Activated naive CD8-positive, alpha-beta T cell (primary cell): ENCODE data around the gene DPM2.

ENCODE experiments used
- H3K27ac Mint-ChIP-seq: one replicate; pipeline ENCODE4 v1.8.0; 2021; ENCODE audit warnings: mixed read lengths
- H3K27me3 Mint-ChIP-seq: one replicate; pipeline ENCODE4 v1.8.0; 2021; ENCODE audit warnings: mixed read lengths
- H3K36me3 Mint-ChIP-seq: one replicate; pipeline ENCODE4 v1.8.0; 2021; ENCODE audit warnings: mixed read lengths
- H3K4me1 Mint-ChIP-seq: one replicate; pipeline ENCODE4 v1.8.0; 2021; ENCODE audit warnings: low read depth, mixed read lengths
- H3K4me3 Mint-ChIP-seq: one replicate; pipeline ENCODE4 v1.8.0; 2021; ENCODE audit warnings: mild to moderate bottlenecking, mixed read lengths
- H3K9me3 Mint-ChIP-seq: one replicate; pipeline ENCODE4 v1.8.0; 2021; ENCODE audit warnings: low read depth, mixed read lengths

DPM2 gene

DNA sequence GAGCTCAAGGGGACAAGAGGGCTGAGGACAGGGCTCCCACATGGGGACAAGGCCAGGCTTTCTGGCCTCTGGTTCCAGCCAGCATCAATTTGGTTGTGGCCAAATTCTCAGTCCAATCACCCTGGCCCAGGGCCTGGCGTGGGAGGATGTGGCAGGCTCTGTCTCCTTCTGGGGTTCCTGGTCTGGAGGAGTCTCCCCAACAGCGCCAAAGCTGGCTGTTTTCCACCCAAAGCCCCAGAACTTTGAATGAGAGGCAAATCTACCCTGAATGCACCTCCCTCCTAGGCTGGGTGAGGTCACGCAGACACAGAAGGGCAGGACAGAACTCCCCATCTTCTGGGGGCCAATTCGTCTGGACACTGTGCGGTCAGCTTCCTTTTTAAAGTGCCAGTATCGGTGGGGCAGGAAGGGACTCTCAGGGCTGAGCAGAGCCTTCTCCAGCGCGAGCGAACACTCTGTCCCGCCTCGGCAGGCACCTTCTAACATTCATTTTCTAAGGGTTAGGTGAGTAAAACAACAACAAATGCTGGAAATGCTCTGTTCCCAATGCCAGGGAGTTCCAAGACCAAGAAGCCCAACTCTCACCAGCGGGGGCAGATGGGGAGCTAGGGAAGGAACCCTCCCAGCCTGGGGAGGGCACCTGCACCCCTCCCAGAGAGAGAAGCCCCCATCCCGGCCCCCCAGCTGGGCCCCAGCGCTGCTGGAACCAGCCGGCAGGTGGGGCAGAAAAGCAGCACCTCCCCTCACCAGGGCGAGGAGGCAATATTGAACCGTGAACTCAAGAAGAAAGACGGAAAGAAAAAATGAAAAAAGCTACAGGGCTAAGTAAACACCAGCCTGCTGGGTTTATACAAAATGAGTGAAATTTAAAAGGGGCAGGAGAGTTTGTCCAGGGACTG, 3.7 kb upstream of the DPM2 start:
- Mint-ChIP-seq H3K4me3 (no peak overlapping the region), H3K4me1 (peaks cover 44% of the 10 kb centered on the region), H3K27me3 (no peaks in the 10 kb centered on the region), H3K9me3 (no peaks in the 10 kb centered on the region), H3K36me3 (peaks cover under 1% of the 10 kb centered on the region), H3K27ac (peak overlapping the region; percentile 61)

- H3K27me3 Mint-ChIP-seq: no peaks in the 10 kb centered on the region
- peak overlapping the region; percentile 61 for H3K27ac Mint-ChIP-seq
- peaks cover 49% of the 10 kb centered on the region for H3K4me1 Mint-ChIP-seq
- no peak overlapping the region for H3K4me3 Mint-ChIP-seq
- H3K9me3 Mint-ChIP-seq: no peaks in the 10 kb centered on the region
- H3K36me3 Mint-ChIP-seq: peaks cover 7% of the 10 kb centered on the region
Measured at GRCh38 chr9:127940593-127940992, 2.9 kb upstream of the DPM2 start.

DNA sequence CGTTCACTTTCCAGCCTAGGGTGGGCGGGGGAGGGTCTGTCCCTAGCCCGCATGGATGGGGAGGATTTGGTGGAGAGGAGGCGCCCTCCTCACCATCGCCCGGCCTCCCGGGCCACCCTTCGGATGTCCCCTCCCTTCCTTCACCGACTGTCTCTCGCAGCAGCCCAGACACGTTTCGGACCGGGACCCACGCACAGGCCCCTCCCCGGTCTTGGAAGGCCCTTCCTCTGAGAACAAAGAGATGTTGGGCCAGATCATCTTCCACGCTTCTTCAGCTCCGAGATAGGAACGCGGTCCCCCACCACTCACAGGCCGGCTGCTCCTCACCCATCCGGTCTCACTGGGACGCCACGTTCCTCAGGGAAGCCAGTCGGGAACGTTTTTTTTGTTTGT, 640 bp upstream of the DPM2 start:
- no peak overlapping the region for H3K27ac Mint-ChIP-seq
- peaks cover 43% of the 10 kb centered on the region for H3K4me1 Mint-ChIP-seq
- no peaks in the 10 kb centered on the region for H3K27me3 Mint-ChIP-seq
- H3K36me3 Mint-ChIP-seq: peaks cover 7% of the 10 kb centered on the region
- H3K9me3 Mint-ChIP-seq: no peaks in the 10 kb centered on the region
- H3K4me3 Mint-ChIP-seq: no peak overlapping the region

DNA sequence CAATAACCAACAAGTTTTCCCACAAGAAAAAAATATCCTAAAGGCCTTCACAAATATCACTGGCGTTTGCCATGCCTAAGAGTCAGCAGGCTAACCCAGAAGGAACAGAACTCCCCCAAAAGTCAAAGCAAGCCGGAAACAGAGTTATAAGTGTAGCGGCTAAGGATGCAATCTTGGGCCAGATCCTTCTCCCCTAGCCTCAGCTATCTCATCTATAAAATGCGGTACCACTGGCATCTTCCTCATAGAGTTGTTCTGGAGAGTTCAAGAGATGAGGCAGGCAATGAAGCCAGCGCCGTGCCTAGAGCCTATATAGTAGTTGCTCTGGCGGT, 632 bp downstream of the DPM2 start:
- Mint-ChIP-seq H3K4me3 (peak overlapping the region; percentile 98), H3K27me3 (no peaks in the 10 kb centered on the region), H3K27ac (peak overlapping the region; percentile 97), H3K4me1 (peaks cover 43% of the 10 kb centered on the region), H3K9me3 (no peaks in the 10 kb centered on the region), H3K36me3 (peaks cover 7% of the 10 kb centered on the region)

DNA sequence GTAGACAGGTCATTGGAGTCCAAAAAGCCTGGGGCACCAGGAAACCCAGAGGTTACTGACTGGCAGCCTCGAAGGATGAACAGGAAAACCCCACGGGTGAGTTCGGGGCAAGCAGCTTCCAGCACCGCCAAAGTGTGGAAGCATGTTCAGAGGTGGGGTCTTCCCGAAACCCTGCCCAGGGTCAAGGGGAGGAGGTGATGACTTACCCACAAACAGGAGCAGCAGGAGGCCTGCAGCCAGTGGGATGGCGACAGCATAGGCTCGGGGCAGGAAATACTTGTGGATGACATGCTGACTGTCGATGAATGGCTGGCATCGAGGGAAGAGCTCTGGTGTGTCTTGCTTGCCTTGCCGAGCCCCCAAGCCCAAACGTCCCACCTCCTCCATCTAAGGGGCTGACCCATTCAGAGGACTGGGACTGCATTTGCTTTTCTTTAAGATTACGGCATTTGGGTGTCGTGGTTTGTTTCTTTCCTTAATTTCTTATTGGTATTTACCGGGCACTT, 1.3 kb downstream of the DPM2 start:
- H3K27me3 Mint-ChIP-seq: no peaks in the 10 kb centered on the region
- H3K9me3 Mint-ChIP-seq: no peaks in the 10 kb centered on the region
- peak overlapping the region; percentile 98 for H3K4me3 Mint-ChIP-seq
- H3K4me1 Mint-ChIP-seq: peaks cover 45% of the 10 kb centered on the region
- peak overlapping the region; percentile 97 for H3K27ac Mint-ChIP-seq
- peaks cover 7% of the 10 kb centered on the region for H3K36me3 Mint-ChIP-seq

DNA sequence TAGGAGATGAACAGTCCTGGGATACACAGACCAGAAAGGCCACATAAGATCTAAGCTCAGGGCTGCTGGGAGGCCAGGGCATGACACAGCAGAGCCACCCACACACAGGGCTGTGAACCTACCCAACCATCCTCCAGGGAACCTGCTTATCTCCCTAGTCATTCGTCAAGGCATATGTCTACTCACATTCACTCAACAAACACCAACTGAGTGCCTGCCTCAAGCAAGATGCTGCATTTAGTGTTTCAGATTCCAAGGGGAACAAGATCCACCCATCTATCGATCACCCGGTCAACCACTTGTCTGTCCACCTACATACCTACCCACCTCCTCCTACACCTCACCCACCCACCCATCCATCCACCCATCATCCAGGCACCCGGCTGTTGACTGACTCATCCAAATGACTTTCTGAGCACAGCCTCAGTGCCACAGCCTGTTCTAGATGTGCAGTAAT, 1.9 kb downstream of the DPM2 start:
- H3K36me3 Mint-ChIP-seq: peaks cover 7% of the 10 kb centered on the region
- H3K4me3 Mint-ChIP-seq: peak overlapping the region; percentile 98
- no peaks in the 10 kb centered on the region for H3K27me3 Mint-ChIP-seq
- no peaks in the 10 kb centered on the region for H3K9me3 Mint-ChIP-seq
- peak overlapping the region; percentile 97 for H3K27ac Mint-ChIP-seq
- peaks cover 48% of the 10 kb centered on the region for H3K4me1 Mint-ChIP-seq

DNA sequence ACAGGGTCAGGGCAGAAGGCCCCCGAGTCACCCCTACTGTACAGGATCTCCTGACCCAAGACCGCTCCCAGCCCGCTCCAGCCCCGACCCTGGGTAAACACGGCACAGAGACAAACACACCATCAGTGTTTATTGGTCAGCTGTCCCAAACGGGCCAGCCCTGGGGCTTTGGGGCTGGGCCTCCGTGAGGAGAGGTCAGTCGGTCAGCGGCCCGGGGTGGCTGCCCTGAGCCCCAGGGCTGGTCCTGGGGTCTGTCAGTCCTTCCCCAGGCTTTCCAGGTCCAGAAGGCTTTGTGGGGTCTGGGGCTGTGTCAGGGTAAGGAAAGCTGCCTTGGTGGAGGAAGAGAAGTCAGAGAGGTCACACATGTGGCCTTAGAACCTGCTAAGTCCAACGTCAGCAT, 2.7 kb downstream of the DPM2 start:
- H3K4me3 Mint-ChIP-seq: peak overlapping the region; percentile 38
- H3K36me3 Mint-ChIP-seq: peaks cover 7% of the 10 kb centered on the region
- H3K9me3 Mint-ChIP-seq: no peaks in the 10 kb centered on the region
- H3K27ac Mint-ChIP-seq: no peak overlapping the region
- H3K27me3 Mint-ChIP-seq: no peaks in the 10 kb centered on the region
- H3K4me1 Mint-ChIP-seq: peaks cover 47% of the 10 kb centered on the region

- H3K27me3 Mint-ChIP-seq: no peaks in the 10 kb centered on the region
- H3K36me3 Mint-ChIP-seq: peaks cover 7% of the 10 kb centered on the region
- peak overlapping the region; percentile 55 for H3K4me3 Mint-ChIP-seq
- no peaks in the 10 kb centered on the region for H3K9me3 Mint-ChIP-seq
- H3K27ac Mint-ChIP-seq: no peak overlapping the region
- peaks cover 49% of the 10 kb centered on the region for H3K4me1 Mint-ChIP-seq
Measured at GRCh38 chr9:127934248-127934647, 3.4 kb downstream of the DPM2 start.

DNA sequence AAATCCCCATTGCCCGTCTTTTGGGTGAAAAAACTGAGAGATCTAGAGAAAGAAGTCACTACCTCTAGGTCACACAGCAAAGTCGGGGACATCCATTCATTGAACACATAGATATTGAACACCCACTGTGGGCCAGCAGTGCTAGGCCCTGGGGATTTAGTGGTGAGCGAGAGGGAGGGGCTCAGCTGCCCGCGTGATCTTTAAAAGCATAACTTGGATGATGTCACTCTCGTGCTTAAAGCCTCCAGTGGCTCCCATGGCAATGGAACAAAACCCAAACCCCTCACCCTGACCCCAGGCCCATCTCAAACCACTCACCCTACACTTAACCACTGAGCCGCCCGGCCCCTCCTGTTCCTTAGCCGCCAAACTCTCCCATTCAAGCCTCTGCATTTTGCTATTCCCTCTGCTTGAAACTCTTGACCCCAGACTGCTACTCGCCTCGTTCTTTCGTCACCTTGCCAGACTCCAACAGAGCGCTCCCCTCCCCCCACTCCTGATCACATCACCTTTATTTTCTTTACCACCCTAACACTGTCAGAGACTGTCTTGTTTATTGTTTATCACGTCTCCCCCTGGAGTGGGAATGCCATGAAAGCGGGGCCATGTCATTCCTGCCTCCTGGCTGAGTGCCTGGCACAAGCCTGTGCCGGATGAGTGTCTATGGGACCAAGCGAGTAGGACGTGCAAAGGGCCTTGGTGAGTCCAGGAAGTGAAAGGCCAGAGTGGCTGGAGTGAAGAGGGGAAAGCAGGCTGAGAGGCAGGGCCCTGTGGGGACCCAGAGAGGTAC, 6.4 kb downstream of the DPM2 start:
- peak overlapping the region; percentile 41 for H3K27ac Mint-ChIP-seq
- no peaks in the 10 kb centered on the region for H3K9me3 Mint-ChIP-seq
- H3K4me3 Mint-ChIP-seq: peak overlapping the region; percentile 76
- no peaks in the 10 kb centered on the region for H3K27me3 Mint-ChIP-seq
- H3K4me1 Mint-ChIP-seq: peaks cover 38% of the 10 kb centered on the region
- peaks cover 6% of the 10 kb centered on the region for H3K36me3 Mint-ChIP-seq

GRCh38 chr9:127930231-127931091, 7.2 kb downstream of the DPM2 start, which contains the start of gene PIP5KL1:
PIP5KL1 (minus strand) TSS chr9:127930777; CDS start chr9:127930752, 25 bp downstream.
- Mint-ChIP-seq H3K36me3 (no peaks in the 10 kb centered on the region), H3K4me1 (peaks cover 29% of the 10 kb centered on the region), H3K9me3 (no peaks in the 10 kb centered on the region), H3K27ac (peak within 1 kb of the TSS; percentile 41), H3K4me3 (peak within 1 kb of the TSS; percentile 76), H3K27me3 (no peaks in the 10 kb centered on the region)

- Mint-ChIP-seq H3K9me3 (no peaks in the 10 kb centered on the region), H3K4me1 (peaks cover 27% of the 10 kb centered on the region), H3K36me3 (no peaks in the 10 kb centered on the region), H3K4me3 (peak overlapping the region; percentile 70), H3K27me3 (peaks cover 2% of the 10 kb centered on the region), H3K27ac (no peak overlapping the region)
Measured at GRCh38 chr9:127929625-127929979, 8.1 kb downstream of the DPM2 start.

DNA sequence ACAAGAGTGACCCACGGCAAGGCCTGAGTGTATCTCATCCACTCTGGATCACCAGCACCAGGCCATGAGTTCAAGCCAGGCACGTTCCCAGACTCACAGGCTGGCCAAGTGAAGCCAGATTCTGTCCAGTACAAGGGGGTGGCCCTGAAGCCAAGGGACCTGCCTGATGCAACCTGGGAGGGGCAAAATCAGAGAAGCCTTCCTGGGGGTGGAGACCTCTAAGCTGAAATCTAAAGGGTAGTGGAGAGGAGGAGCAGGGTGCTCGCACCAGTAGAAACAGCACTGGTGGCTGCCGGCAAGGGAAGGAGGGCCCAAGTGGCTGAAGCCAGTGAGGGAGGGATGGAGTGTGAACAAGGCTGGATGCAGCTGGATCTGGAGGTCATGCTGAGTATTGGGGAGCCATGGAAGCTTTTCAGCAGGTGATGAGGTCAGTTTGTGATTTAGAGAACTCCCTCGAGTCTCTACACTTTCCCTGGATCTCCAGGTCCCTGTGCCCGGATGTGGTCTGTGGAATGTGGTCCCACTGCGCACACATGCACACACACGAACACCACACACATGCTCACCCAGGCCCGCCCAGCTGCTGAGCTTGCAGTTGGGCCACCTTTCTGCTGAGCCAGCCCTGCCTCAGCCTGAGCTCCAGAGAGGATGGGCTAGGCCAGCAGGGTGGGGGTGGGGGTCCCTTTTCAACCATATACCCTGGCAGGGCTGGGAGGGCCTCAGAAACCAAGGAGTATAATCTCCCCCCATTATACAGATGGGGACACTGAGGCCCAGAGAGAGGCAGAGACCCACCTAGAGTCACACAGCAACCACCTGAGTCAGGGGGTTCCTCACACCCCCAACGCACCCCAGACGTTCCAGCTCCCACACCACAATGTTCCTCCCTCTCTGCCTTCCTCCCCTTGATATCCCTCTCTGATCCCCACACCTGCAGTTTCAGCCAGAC, 8.7 kb downstream of the DPM2 start:
- Mint-ChIP-seq H3K27me3 (peaks cover 2% of the 10 kb centered on the region), H3K4me1 (peaks cover 22% of the 10 kb centered on the region), H3K4me3 (peak overlapping the region; percentile 42), H3K27ac (no peak overlapping the region), H3K36me3 (no peaks in the 10 kb centered on the region), H3K9me3 (no peaks in the 10 kb centered on the region)

DNA sequence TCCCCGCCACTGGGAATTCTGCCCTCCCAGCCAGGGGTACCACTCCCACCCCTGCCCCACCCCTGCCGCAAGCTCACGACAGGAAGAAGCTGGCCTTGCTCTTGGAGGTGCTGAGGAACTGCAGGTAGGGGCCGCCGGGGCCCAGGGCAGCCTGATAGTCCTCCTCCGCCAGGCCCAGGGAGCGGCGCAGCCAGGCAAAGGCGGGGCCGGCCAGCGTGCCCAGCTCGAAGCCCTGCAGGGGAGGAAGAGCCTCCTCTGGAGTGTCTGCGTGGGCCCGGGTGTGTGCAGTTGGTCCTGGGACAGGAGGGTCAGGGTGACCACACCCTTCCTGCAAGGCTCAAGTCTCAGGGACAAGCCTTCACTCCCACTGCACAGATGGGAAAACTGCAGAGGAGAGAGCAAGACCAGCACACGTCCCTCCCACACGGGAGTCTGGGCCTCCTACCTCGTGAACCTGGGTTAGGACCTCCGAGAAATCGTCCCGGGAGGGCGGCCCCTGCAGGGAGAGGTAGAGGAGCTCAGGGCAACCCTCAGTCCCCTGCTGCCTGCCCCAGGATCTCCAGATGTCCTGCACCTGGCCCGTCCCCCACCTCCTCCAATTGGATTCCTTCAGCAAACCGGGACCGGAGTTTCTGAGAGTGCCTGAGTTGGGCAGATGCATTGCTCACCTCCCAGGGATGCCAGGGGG, 9.5 kb downstream of the DPM2 start:
- H3K4me1 Mint-ChIP-seq: peaks cover 21% of the 10 kb centered on the region
- no peaks in the 10 kb centered on the region for H3K9me3 Mint-ChIP-seq
- no peaks in the 10 kb centered on the region for H3K36me3 Mint-ChIP-seq
- peak overlapping the region; percentile 42 for H3K4me3 Mint-ChIP-seq
- H3K27me3 Mint-ChIP-seq: peaks cover 2% of the 10 kb centered on the region
- no peak overlapping the region for H3K27ac Mint-ChIP-seq
